Bone marrow (tissue), 2 donors: ENCODE measurements around the gene TEX13D.
A peak's percentile ranks its signal among the peaks of the same experiment; 100 is the strongest.

Source experiments
- DNase-seq, 2 donors: peaks; one replicate each; lab custom pipeline; 2025; lab: John Stamatoyannopoulos, UW

Gene TEX13D

DNA sequence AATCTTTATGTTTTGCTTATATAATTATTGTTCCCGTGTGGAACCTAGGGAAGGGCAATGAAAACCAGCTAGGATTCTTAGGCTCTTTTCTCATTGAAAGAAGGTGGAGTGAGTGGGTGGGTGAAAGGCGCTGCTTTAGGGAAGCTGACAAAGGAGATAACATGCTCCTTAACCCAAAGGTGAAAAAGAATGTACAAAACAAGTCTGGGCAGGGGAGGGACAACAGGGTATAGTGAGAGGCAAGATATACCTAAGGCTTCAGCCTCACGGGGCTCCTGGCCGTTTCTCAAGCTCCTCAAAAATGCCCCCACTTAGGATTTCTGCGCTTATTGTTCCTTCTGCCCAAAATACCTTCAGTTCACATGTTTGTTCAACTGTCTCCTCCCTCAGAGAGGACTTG, 15.7 kb downstream of the TEX13D start:
- no peak for DNase-seq

DNA sequence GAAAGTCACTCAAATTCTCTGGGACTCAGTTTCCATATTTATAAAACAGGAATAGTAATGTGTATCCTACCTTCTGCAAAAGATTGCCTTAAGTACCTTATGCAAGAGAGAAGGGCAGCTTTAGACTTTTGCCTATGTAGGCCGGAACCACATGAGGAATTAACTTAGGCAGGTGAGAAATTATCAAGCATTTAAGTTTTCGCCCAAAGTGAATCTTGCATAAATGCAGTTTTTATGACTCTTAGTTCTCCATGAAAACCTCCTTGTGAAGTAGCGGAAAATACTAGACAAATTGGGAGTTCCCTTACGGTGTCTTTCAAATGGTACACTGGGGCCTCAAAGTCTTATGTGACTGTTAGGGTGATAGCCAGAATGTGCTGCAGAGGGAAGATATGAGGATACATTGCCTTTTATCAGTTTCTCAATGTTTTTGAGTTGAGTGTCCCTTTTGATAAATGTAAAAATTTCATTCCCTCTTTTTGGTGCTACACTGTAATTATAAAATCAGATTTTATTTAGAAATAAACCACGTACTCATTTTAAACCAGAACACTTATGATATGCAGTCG, 16.5 kb downstream of the TEX13D start:
- DNase-seq, result no peak

DNA sequence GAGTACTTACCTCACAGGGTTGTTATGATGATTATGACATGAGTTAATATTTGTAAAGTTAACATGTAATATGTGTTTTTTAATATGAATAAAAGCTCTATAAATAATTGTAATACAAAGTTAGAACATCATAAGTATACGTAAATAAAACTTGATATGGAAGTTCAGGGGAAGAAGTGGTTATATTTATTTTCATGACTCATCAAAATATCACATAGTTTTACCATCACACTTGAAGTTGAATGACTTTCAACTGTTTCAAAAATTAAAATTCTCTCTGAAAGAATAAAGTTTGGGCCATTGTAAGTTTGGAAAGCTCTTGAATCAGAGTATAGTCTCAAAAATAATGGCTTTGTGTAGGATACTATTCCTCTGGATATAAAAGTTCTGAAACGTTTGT, 22.2 kb downstream of the TEX13D start:
- DNase-seq, result no peak

DNA sequence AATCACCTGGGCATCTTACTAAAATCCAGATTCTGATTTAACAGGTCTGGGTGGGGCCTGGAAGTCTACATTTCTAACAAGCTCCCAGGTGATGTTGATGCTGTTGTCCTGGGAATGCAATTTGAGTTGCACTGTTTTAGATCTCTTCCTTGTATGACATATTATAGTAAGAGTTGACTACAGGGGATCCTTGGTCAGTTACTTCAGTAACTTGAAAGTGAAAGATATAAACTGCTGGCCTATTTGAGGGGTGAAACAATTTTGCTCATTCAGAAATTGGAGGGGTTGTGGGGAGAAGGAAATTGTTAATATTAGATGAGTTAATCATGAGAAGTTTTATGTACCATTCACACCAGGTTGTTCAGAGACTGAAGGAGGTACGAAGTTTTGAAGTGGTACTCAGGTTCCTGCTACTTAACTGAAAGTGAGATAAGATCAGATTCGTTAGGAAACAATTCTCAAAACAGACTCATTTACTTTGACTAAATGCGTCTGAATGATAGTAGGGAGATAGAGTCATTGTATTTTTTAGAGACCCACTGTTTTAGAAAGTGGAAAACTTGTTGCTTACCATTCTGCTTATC, 26.4 kb downstream of the TEX13D start:
- DNase-seq, result no peak

DNA sequence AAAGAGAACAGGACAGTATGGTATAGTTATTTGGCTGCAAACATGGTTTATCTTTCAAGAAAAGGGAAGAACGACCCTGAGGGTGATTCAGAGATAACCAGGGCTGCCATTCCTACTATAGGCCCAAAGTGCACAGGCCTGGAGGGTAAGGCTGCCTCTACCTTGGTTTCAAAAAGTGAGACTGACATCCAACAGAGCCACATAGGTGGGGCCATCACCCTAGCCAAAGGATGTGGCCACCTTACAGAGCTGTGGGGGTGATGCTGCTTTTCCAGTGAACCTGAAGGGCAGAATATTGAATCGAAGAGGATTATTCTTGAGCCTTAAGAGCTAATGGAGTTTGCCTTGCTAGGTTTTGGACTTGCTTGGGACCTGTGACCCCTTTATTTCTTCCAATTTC, 29.6 kb downstream of the TEX13D start:
- DNase-seq, result no peak

DNA sequence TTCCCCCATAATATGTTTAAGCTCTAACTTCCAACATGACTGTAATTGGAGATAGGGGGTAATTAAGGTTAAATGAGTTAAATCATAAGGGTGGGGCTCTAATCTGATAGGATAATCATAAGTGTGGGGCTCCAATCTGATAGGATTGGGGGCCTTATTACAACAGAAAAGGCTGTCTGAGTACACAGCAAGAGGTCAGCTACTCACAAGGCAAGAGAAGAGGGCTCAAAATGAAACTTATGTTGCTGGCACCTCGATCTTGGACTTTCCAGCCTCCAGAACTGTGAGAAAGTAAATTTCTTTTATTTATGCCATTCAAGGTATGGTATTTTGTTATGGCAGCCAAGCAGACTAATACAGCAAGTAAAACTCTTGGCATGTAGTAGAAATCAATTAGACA, 30.3 kb downstream of the TEX13D start:
- no peak for DNase-seq

DNA sequence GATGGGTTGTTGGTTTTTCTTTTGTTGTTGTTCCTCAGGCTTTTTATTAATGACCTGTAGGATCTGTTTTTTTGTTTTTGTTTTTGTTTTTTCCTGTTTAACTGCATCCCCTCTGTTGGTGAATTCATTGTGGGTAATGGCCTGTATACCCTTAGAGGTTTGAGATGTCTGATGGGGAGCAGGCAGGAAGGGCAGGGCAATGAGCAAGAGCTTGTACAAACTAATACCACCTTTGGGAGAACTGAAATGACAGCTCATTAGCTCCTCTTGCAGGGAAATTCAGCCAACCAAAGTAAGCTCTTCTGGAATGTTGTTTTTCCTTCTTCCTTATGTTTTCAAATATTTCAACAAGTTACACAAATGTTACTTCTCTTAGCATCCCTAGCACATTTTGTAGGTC, 37.3 kb downstream of the TEX13D start:
- DNase-seq, result no peak

DNA sequence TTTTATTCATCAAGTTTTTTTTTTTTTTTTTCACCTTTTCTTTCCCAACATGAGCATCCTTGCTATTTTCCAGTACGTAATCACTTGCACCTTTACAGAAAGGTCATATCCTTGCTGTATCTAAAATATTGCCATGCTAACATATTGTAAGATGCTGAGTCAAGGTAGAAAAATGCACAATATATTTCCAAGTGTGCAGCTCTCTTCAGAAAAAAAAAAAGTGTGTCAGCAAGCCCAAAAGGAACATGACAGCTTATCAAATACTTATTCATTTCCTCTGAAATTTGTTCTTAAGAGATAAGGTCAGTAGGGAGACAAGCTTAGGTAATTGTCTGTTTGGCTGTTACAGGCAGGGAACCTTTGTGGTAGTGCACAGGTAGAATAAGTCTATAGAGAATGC, 40.9 kb downstream of the TEX13D start:
- DNase-seq, result no peak

DNA sequence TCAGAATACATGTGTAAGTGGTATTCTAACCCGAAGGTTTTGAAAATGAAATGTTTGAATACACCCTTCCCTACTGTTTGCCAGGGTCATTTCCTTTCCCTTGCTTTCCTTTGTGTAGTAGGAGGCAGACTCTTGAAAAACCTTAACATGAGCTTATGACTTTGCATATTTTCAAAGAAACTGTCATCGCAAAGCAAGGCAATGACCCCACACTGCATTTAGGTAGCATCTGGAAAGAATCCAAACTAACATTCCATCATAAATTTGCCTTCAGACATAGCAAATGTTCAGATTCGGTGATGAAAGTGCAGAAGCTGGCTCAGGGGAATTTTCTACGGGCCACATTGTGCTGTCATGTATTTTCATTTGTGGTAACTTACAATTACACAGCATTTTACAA, 46.2 kb downstream of the TEX13D start:
- DNase-seq, result no peak

DNA sequence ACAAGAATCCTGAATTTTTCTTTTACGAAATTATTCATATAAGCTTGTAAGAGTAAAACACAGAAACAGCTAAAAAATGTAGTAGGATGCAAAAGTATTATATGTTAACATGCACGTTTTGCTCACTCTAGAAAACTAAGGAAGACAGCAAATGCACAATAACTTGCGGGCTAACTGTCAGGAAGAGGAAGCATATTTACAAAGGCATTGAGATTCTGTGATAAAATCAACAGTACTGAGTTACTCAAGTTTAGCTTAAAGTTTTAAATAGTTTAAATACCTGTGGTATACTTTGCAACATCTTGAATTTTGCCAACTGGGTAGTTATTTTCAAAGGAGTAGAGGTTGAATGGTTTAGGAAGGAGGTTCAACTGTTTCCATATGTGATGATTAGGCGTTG, 50.9 kb downstream of the TEX13D start:
- DNase-seq, result peak in 1 of 2 donors; percentile 26

DNA sequence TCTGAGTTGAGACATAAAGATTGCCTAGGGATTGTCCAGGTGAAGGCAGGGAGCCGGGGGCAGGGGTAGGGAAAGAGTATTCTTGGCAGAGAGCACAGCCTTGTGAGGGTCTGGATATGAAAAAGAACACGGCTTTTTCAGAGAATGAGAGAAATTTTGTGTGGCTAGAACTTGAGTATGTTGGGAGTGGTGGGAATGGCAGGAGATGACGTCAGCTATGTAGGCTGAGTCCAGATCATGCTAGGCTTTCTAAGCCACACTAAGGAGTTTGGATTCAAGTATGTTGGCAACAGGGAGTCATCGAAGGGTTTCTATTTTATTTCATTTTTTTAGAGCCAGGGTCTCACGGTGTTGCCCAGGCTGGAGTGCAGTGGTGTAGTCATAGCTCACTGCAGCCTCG, 53.9 kb downstream of the TEX13D start:
- no peak for DNase-seq
